HG03045 (cell line): ENCODE results near the gene CCNK.

ENCODE experiments used
- ATAC-seq: cut with Tn5 transposase; IDR thresholded peaks from one replicate; pipeline ENCODE4 v1.9.1; 2021; ENCODE audit warnings: mild to moderate bottlenecking, moderate library complexity; ENCODE audit not compliant: unreplicated experiment

The CCNK gene

DNA sequence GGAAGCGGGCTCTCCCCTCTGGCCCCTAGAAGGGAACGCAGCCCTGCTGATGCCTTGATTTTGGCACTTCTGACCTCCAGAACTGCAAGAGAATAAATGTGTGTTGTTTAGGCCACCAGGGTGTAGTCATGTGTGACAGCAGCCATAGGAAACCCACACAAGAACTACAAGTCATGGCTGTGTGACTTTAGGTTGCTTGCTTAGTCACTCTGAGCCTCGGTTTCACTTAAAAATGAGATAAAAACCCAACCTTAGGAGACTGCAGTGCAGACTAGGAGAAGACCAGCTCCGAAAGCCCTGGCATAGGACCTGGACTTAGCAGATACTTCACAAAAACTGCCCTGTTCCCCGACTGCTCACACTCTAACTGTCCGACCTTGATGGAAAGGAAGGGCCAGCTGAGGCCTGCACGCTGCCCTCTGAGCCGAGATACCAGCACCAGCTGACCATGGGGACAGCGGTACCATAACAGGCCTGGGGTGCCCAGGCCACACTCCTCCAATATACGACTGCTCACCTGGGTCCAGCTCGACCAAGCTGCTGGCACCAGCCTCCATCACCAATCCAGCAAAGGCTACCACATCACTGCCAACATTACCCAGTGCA is 69.3 kb downstream of the CCNK start:
- ATAC-seq = no peak

GRCh38 chr14:99551034-99551922 is 70.1 kb downstream of the CCNK start:
- no peak for ATAC-seq

DNA sequence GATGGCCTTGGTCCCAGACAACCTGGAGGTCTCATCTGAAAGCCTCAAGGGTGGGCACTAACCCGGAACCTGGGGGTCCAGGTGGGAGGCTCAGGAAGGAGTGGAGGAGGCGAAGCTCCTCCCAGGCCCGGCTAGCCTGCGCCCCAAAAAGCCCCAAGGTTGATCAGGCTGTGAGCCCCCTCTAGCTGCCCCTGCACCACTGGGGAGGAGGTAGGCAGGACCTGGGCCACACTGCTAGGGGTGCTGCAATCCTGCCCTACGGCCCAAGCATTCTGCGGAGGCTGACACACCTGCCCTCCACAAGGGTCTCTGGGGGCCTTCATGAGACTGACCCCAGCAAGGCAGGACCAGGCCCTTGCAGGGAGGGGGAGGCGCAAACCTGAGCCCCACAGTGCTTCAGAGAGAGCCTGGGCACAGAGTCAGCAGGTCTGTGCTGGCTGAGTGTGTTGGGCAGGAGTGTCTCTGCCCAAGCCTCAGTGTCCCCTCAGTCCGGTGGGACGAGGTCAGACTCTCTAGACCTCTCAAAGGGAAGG is 70.9 kb downstream of the CCNK start:
- no peak for ATAC-seq

GRCh38 chr14:99552572-99553216 is 71.5 kb downstream of the CCNK start:
- ATAC-seq = no peak

DNA sequence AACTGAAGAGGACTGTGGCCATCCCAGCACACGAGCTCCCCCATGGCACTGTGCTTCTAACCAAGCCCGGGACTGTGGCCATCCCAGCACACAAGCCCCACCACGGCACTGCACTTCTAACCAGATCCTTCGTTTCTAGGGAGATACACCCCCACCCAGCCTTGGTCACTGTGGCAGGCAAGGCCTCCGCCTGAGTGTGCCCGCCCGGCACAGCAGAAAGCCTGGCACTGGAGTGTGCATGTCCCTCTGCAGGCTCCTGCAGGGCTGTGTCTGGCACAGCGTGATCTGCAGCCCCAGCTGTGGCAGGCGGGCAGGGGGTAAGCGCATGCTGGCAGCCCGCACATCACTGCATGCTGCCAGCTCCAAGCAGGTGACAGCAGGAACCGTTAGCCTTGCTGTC is 73.0 kb downstream of the CCNK start:
- ATAC-seq = no peak

GRCh38 chr14:99554757-99555531 is 73.7 kb downstream of the CCNK start:
- no peak for ATAC-seq

- no peak for ATAC-seq
Measured at GRCh38 chr14:99556134-99556791, 75.1 kb downstream of the CCNK start.

- ATAC-seq = no peak
Measured at GRCh38 chr14:99559286-99559990, 78.2 kb downstream of the CCNK start.

DNA sequence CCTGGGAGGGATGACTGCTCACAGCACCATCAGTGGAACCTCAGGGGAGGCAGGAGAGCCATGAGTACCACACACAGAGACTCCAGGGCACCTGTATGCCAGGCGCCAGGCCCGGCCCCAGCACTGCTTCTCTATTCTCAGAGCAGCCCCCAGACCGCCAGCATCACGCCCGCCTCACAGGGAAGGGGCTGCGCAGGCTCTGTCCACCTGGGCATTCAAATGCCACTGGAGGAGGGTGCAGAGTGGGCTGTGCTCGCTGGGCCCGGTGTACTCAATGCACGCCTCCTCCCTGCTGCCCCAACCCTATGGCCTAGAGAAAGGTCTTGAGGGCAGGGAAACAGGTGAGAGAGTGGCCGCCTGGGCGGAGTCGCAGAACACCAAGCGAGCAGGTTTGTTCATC is 79.2 kb downstream of the CCNK start:
- no peak for ATAC-seq

DNA sequence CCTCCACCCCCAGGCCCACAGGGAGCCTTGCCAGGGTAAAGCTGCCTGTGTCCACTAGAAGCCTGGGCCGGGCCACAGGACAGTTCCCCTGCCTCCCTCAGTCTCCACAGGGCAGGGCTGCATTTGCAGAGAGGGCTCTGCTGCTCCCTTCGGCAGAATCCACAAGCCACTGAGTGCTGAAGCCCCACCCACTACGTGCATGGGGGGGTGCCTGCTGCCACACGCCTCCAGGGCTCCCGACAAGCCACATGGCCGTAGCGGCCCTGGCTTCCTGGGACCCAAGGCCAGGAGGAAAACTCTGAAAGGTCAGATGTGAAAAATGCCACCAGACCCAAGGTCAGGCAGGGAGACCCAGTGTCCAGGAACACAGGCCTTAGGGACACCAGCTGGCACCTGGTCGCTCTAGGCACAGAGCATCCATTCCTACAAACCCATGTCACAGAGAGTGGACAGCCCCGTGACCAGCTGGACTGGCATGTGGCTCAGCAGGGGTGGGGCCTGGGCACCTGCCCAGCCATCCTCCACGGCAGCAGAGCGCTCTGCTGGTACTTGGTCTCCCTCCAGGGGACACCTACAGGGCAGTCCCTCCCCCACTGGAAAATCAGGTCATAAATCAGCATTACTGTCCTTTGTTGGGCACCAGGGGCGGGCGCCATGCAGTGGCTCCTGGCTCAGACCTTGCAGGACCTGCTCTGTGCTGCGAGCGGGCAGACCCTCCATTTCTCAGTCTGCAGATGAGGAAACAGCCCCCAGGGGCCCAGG is 79.9 kb downstream of the CCNK start:
- no peak for ATAC-seq

DNA sequence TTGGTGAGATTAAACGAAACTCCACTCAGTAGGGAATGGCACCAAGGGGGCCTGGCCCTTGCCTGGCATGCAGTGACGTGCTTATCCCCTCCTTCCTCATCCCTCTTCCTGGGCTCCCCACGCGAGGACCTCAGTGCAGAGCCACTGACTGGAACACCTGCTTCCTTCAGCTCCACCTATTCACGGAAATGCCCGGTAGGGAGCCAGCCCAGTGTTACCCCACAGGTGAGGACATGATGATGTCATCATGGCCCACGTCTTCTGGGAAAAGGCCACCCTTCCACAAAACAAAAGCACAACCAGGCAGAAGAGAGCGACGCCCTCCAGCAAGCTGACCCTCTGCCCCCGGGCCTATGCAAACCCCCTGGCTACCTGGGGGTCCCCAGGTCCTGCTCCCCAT is 80.7 kb downstream of the CCNK start:
- ATAC-seq = no peak
